OCI-LY3 (cell line): ENCODE measurements around the gene CYTH1.
A peak's percentile ranks its signal among the peaks of the same experiment; 100 is the strongest.

Source experiments
- H2AFZ ChIP-seq: fragments of 200-600, 300-600 bp; shearing (Covaris generic); 2 replicates; pipeline ENCODE4 v1.6.0; 2014; ENCODE audit warnings: antibody characterized with exemption, low read depth, low read length
- H3K27ac ChIP-seq: fragments of 200-600, 300-600 bp; sonication (generic); 2 replicates; pipeline ENCODE4 v1.5.1; 2014; ENCODE audit warnings: mild to moderate bottlenecking, low read length, moderate library complexity, mixed read lengths
- H3K27me3 ChIP-seq: fragments of 200-600, 300-600 bp; sonication (generic); 2 replicates; pipeline ENCODE4 v1.6.1; 2014; ENCODE audit warnings: low read depth, low read length, mixed read lengths
- H3K36me3 ChIP-seq: fragments of 200-600, 300-600 bp; sonication (generic); replicated peaks from 2 replicates; pipeline ENCODE3; 2014; ENCODE audit warnings: low read depth, low read length, mixed read lengths
- H3K4me1 ChIP-seq: fragments of 300-600, 200-600 bp; sonication (generic); 2 replicates; pipeline ENCODE4 v1.6.1; 2014; ENCODE audit warnings: low read length, mixed read lengths
- H3K4me2 ChIP-seq: fragments of 200-600, 300-600 bp; sonication (generic); 2 replicates; pipeline ENCODE4 v1.6.1; 2014; ENCODE audit warnings: low read length, mixed read lengths
- H3K4me3 ChIP-seq: fragments of 300-600, 200-600 bp; sonication (generic); 2 replicates; pipeline ENCODE4 v1.5.1; 2014; ENCODE audit warnings: antibody characterized with exemption, mild to moderate bottlenecking, low read length, moderate library complexity
- H3K79me2 ChIP-seq: fragments of 300-600, 200-600 bp; shearing (Covaris generic); 2 replicates; pipeline ENCODE4 v1.6.1; 2014; ENCODE audit warnings: mild to moderate bottlenecking, low read length, mixed read lengths
- H3K9ac ChIP-seq: fragments of 300-600, 200-600 bp; shearing (Covaris generic); 2 replicates; pipeline ENCODE4 v1.6.0; 2014; ENCODE audit warnings: mild to moderate bottlenecking, low read length, moderate library complexity
- H3K9me3 ChIP-seq: fragments of 200-600, 300-600 bp; shearing (Covaris generic); 2 replicates; pipeline ENCODE4 v1.6.1; 2014; ENCODE audit warnings: low read length, mixed read lengths; ENCODE audit not compliant: insufficient read depth
- H4K20me1 ChIP-seq: fragments of 200-600, 300-600 bp; sonication (generic); 2 replicates; pipeline ENCODE4 v1.6.1; 2016; ENCODE audit warnings: low read length, mixed read lengths; ENCODE audit not compliant: insufficient read depth
- CTCF ChIP-seq: fragments of 200-600, 300-600 bp; sonication (generic); IDR thresholded peaks from 2 replicates; pipeline ENCODE4 v1.5.1; 2014; ENCODE audit warnings: antibody characterized with exemption, low read length, low read depth
- EZH2phosphoT487 ChIP-seq: fragments of 200-600 bp; shearing (Covaris generic); IDR thresholded peaks from 2 replicates; pipeline ENCODE4 v1.6.1; 2018; ENCODE audit warnings: antibody characterized with exemption, mixed run types, low read depth

CYTH1 gene

DNA sequence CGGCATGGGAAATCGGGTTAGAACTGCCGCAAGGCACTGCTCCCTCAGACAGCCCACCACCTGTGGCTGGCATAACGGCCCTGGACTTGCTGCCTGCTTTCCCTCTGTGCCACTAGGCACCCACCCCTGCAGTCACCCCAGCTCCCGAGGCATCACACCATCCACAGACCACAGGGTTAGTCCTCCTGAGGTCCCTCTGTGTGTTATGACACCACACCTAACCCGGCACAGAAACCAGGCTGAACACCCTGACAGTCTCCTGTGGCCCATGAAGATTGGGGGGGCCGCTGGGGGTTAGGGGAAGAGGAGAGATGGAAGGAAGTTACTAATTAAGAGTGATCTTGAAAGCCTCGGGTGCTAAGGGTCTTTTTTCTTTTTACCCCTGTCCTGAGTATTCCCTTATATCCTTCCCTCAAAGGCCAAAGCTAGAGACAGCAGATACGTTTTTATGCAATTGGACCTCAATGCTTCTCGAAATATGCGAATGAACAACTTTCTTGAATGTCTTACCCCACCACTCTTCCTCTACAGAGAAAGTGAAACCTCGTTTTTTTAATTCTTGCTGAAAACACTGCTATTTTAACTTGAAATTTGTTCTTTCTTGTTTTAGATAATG lies 7.0 kb downstream of the CYTH1 start:
- Histone ChIP-seq H3K4me2 (peak overlapping the region; percentile 93), H4K20me1 (peaks cover 10% of the 10 kb centered on the region; the same call in 1 of the 2 replicates), H3K9me3 (no peaks in the 10 kb centered on the region), H3K9ac (peak overlapping the region; percentile 67), H3K4me3 (peak overlapping the region; percentile 74), H3K4me1 (peaks cover 74% of the 10 kb centered on the region), H3K27me3 (no peaks in the 10 kb centered on the region), H3K79me2 (peaks cover 100% of the 10 kb centered on the region), H3K27ac (peak overlapping the region; percentile 90), H3K36me3 (peaks cover 3% of the 10 kb centered on the region), H2AFZ (no peak overlapping the region)
- no peak for TF ChIP-seq CTCF

DNA sequence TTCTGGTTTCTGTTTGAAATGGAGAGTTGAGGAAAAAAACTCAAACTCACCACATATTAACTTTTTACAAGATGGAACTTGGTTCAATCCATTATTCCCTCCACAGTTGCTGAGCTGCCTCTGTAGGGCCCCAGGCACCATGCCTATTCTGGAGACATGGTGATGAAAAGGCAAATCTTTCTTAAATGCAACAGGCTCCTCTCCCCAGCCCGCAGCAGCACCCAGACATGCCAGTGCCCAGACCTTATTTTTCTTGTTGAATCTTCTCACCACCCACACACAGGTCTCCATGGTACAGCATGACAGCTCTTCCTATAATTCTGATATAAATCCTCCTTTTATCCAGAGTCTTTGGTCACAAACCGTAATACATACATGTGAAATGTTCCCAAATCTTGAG lies 7.6 kb downstream of the CYTH1 start:
- Histone ChIP-seq H3K79me2 (peaks cover 100% of the 10 kb centered on the region), H3K4me2 (peak overlapping the region; percentile 93), H3K36me3 (peaks cover 3% of the 10 kb centered on the region), H2AFZ (no peak overlapping the region), H3K4me1 (peaks cover 72% of the 10 kb centered on the region), H4K20me1 (peaks cover 10% of the 10 kb centered on the region), H3K27ac (peak overlapping the region; percentile 90), H3K27me3 (no peaks in the 10 kb centered on the region), H3K4me3 (peak overlapping the region; percentile 74), H3K9ac (peak overlapping the region; percentile 67), H3K9me3 (no peaks in the 10 kb centered on the region)
- no peak for TF ChIP-seq EZH2phosphoT487
- TF ChIP-seq CTCF, result no peak

- H3K9me3 ChIP-seq, result no peaks in the 10 kb centered on the region
- peak overlapping the region; percentile 89 for H3K27ac ChIP-seq
- no peak overlapping the region for H2AFZ ChIP-seq
- peaks cover 3% of the 10 kb centered on the region for H3K36me3 ChIP-seq
- no peak for TF ChIP-seq CTCF
- no peak for TF ChIP-seq EZH2phosphoT487
- H3K4me1 ChIP-seq, result peaks cover 75% of the 10 kb centered on the region
- peak overlapping the region; percentile 55 for H3K9ac ChIP-seq
- H3K4me3 ChIP-seq, result peak overlapping the region; percentile 69
- no peaks in the 10 kb centered on the region for H3K27me3 ChIP-seq
- H3K79me2 ChIP-seq, result peaks cover 100% of the 10 kb centered on the region
- peak overlapping the region; percentile 91 for H3K4me2 ChIP-seq
- peaks cover 34% of the 10 kb centered on the region for H4K20me1 ChIP-seq
Observed at GRCh38 chr17:78771758-78772382, 10.2 kb downstream of the CYTH1 start.

GRCh38 chr17:78769196-78769773 lies 12.8 kb downstream of the CYTH1 start:
- Histone ChIP-seq H3K4me2 (peak overlapping the region; percentile 16; the same call in 1 of the 2 replicates), H3K36me3 (peaks cover 3% of the 10 kb centered on the region), H3K4me1 (peaks cover 59% of the 10 kb centered on the region), H3K9ac (no peak overlapping the region), H2AFZ (no peak overlapping the region), H3K4me3 (no peak overlapping the region), H3K79me2 (peaks cover 100% of the 10 kb centered on the region), H3K27ac (0 out of 2 replicates have a peak overlapping the region, but pooled peaks have one; percentile 3), H3K27me3 (no peaks in the 10 kb centered on the region), H4K20me1 (peaks cover 59% of the 10 kb centered on the region), H3K9me3 (no peaks in the 10 kb centered on the region)
- TF ChIP-seq CTCF (peak; percentile 30), EZH2phosphoT487 (no peak)
